ENCODE results near the gene OR2H2.
A peak's percentile ranks its signal among the peaks of the same experiment; 100 is the strongest.

Gene OR2H2

GRCh38 chr6:29631209-29631810, 46.4 kb downstream of the OR2H2 start:
- DNase-seq: no peak

GRCh38 chr6:29631860-29632731, 47.2 kb downstream of the OR2H2 start:
- peak; percentile 8 for DNase-seq

GRCh38 chr6:29632789-29633533, 48.0 kb downstream of the OR2H2 start, which contains the start of gene GABBR1:
Gene GABBR1 (minus strand): TSS chr6:29633183. CDS start chr6:29632385, 798 bp downstream.
- peak; percentile 56 for DNase-seq

GRCh38 chr6:29633534-29633905, 48.6 kb downstream of the OR2H2 start:
- no peak for DNase-seq

- DNase-seq: no peak
These were observed 52.3 kb downstream of the OR2H2 start for GRCh38 chr6:29637247-29637646.
